NCI-H1930 (cell line): ENCODE results near the gene PDSS2.
"Not testable (repeated sequence)": the region's sequence is repeated elsewhere in the genome, so short reads cannot be mapped to it uniquely, and the experiment has no call there.

Experiments used
- DNase-seq, 2 experiments: peaks; one replicate each; lab custom pipeline; 2025; lab: John Stamatoyannopoulos, UW

Gene PDSS2

GRCh38 chr6:107118976-107119375 lies 340.4 kb downstream of the PDSS2 start:
- no peak for DNase-seq

DNA sequence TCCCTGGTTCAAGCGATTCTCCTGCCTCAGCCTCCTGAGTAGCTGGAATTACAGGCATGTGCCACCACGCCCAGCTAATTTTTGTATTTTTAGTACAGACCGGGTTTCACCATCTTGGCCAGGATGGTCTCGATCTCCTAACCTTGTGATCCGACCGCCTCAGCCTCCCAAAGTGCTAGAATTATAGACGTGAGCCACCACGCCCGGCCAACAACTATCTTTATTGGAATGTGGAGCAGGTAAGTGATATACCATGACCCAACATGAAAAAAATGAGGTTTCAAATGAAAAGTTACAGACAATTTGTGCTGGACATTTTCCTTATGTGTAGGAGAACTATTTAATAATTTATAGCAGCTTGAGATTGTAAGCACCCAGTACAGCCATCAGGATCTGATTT lies 340.8 kb downstream of the PDSS2 start:
- DNase-seq = not testable (repeated sequence)

DNA sequence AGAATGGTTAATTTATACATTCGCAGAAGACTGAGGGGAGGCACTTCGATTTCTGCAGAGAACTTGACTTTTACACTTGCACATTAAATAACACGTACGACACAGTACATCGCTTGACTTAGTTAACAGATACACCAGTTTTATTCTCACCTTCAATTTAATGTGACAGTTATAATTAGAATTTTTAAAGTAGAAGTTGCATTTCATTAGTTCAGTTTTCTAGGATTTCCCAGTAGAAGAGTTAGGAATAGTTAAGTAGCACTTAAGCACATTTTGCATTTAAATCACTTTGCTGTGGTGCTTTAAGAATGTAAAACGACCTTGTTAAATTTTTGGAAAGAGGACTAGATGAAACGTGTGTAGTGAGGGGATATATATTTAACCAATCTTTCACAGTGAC lies 342.4 kb downstream of the PDSS2 start:
- DNase-seq = no peak

GRCh38 chr6:107116328-107116892 lies 343.0 kb downstream of the PDSS2 start:
- DNase-seq = peak; percentile 45 to 56

DNA sequence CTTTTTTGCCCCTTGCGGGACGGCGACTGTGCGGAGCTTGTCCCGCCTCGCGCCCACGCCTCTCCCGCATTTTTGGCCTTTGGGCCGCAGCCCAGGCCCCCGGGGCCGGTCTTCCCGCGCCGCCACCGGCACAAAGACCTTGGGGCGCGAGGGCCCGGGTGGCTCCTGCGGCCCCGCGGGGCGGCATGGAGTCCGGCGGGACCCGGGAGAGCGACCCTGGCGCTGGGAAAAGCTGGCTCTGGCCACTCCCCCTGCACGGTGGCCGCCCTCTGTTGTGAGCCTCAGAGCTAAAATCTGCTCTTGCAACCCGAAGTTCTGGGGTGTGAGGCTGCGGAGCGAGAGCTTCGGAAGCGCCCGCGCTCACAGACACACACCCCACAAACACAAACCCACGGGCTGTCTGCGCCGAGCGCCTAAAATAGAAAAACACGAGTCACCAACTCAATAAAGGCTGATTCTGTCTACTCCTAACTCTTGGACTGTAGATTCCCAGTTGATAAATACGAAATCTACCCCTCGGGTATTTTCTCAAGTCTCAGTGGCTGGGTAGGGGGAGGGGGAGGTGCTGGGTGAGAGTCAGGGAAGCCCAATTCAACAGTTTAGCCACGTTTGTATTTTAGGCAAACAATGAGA lies 343.6 kb downstream of the PDSS2 start:
- peak; percentile 60 to 73 for DNase-seq

DNA sequence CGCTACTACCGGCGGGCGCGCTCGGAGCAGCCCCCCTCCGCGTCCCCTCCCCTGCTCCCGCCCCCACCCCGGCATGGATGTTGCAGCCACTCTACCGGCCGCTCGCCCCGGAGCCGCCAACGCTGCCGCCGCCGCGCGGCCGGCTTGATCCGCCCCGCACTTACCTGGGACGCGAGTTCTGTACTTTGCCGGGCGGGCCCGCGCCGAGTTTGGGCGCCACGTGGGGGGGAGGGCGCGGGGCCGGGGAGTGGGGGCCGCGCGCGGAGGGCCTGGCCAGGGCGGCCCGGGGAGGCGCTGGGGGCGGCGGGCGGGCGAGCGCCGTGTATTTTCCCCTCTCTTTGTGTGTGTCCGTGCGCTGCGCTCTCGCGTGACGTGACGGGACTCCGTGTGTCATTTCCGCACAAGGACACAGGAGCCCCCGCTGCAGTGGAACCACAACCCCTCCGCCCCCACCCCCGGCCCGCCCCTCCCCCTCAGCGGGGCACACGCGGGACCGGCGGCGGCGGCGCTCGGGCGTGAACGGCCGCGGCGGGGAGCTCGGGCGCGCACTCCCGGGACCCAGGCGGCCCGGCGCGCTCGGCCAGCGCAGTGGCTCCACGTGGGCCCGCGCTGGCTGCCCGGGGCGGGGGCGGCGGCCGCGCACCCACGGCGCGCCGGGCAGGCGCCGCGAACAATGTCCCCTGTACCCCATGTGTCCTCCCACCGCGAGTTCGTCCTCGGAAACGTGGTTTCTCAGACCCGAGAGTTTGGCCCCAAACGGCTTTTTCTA lies 344.3 kb downstream of the PDSS2 start, which contains the start of gene BEND3:
TSS of gene BEND3 (minus strand) at position 590 of the 769 bp plus-strand sequence. CDS start 16,230 bp downstream, outside the sequence.
- peak in 1 of 2 experiments; percentile 43 for DNase-seq

- peak; percentile 62 to 80 for DNase-seq
Observed at GRCh38 chr6:107114213-107114925, 345.0 kb downstream of the PDSS2 start.

DNA sequence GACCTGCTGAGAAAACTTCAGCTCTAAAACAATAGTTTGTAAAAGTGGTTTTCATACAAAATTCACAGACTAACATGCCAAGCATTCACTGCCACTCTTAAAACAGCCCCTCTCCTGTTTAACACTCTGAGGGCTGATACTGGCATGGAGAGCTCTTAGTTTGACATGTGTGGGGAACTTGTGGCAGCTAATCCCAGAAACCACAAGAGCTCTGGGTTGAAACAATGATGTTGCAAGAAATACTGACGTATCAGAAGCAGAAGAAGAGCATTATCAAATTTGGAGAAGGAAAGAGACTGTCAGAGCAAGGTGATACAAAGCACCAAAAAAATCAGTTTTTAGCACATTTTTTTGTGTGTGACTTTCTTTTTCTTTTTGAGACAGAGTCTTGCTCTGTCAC lies 349.2 kb downstream of the PDSS2 start:
- no peak for DNase-seq

DNA sequence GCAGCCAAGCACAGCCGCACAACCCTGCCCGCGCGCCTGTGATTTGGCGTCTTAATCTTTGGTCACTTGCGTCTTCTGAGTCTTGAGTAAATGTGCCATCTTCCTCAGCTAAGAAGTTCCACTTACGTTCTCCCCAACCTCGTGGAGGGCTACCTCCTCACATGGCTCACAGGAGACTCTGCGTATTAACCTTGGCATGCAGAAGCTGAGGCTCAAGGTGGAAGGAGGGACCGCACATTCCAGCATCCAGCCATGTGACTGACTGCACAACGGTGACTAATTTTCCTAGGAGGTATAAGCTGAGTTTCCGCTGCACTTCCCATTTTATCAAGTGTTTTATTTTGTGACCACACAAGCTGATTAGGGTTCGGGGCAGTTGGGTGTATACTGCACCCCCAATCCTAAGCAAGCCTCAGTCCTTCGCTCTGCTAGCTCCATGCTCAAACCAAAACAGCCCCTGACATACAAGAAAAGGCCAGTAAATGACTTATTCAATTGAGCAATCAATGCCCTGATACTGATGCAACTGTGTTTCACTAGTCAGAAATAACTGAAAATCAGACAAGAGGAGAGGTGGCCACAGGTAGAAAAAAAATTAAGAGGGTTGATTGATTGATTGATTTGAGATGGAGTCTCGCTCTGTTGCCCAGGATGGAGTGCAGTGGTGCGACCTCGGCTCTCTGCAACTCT lies 351.0 kb downstream of the PDSS2 start:
- no peak for DNase-seq

- DNase-seq = no peak
Observed at GRCh38 chr6:107107791-107108190, 351.6 kb downstream of the PDSS2 start.

GRCh38 chr6:107106165-107106564 lies 353.2 kb downstream of the PDSS2 start:
- DNase-seq = no peak

DNA sequence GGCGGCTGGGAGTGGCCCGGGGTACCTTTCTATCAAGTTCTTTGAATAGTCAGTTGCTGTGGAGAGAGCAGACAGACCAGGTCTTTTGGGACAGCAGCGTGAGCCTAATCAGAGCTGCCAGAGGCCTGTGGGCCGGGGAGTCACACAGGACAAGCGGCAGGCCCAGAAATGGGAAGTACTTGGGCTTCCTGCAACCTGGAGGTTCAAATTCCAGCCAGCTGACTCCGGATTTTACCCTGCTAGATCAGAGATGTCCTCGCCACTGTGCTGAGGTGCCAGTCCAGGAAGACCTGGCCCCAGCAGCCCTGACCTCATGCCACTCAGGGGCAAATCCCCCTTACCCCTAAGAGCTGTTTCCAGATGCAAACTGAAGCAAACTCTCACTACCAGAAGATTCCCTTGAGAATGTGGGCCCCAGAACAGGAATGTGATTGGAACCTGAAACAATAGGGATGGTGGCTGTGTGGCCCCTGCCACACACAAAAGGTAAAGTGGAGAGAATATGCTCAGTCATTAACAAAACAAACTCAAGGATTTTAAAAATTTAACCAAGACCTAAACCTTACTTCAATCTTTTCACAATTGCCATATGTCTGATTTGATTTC lies 353.8 kb downstream of the PDSS2 start:
- no peak for DNase-seq

GRCh38 chr6:107103082-107103481 lies 356.3 kb downstream of the PDSS2 start:
- DNase-seq = no peak
